Astrocyte (in vitro differentiated cells and primary cell): ENCODE data around the gene ZRANB2. TPM values are rescaled to one million over a fixed set of nuclear protein-coding genes. Genes with fewer than 3 reads are reported as not detected.

Experiments used
- DNase-seq: peaks from one replicate; pipeline ENCODE4 v3.0.0-alpha.2; 2010; ENCODE audit warnings: low read depth
- FAIRE-seq: peaks from 2 replicates; lab custom pipeline; 2011; peaks lifted over from hg19 to GRCh38; lab: Jason Lieb, UNC
- H2AFZ ChIP-seq: 2 replicates; pipeline ENCODE4 v1.6.0; 2012; ENCODE audit warnings: low read depth, low read length, inconsistent platforms
- H3K27ac ChIP-seq: 2 replicates; pipeline ENCODE4 v1.5.1; 2011; ENCODE audit warnings: low read depth, low read length, inconsistent platforms
- H3K27me3 ChIP-seq: 2 replicates; pipeline ENCODE4 v1.6.0; 2011; ENCODE audit warnings: low read length, inconsistent platforms; ENCODE audit not compliant: insufficient read depth
- H3K36me3 ChIP-seq: 2 replicates; pipeline ENCODE4 v1.5.1; 2011; ENCODE audit warnings: low read length, inconsistent platforms; ENCODE audit not compliant: insufficient read depth
- H3K4me1 ChIP-seq: 2 replicates; pipeline ENCODE4 v1.5.1; 2011; ENCODE audit warnings: low read length, inconsistent platforms; ENCODE audit not compliant: insufficient read depth
- H3K4me2 ChIP-seq: 2 replicates; pipeline ENCODE4 v1.6.0; 2012; ENCODE audit warnings: low read length, inconsistent platforms
- H3K4me3 ChIP-seq: 2 replicates; pipeline ENCODE4 v1.5.1; 2011; ENCODE audit warnings: low read depth, mild to moderate bottlenecking, low read length, inconsistent platforms; ENCODE audit not compliant: insufficient read depth
- H3K79me2 ChIP-seq: 2 replicates; pipeline ENCODE4 v1.6.0; 2012; ENCODE audit warnings: mild to moderate bottlenecking, low read length, inconsistent platforms; ENCODE audit not compliant: insufficient read depth
- H3K9ac ChIP-seq: 2 replicates; pipeline ENCODE4 v1.6.0; 2012; ENCODE audit warnings: mild to moderate bottlenecking, low read length, inconsistent platforms
- H3K9me3 ChIP-seq: 2 replicates; pipeline ENCODE4 v1.5.1; 2012; ENCODE audit warnings: low read depth, mild to moderate bottlenecking, low read length, inconsistent platforms; ENCODE audit not compliant: insufficient read depth
- H4K20me1 ChIP-seq: 2 replicates; pipeline ENCODE4 v1.6.0; 2012; ENCODE audit warnings: low read length, inconsistent platforms; ENCODE audit not compliant: insufficient read depth
- H3K27ac Mint-ChIP-seq: one replicate; pipeline ENCODE4 v1.8.0; 2021; ENCODE audit warnings: mild to moderate bottlenecking, mixed read lengths; ENCODE audit not compliant: unreplicated experiment
- H3K27me3 Mint-ChIP-seq: one replicate; pipeline ENCODE4 v1.8.0; 2021; ENCODE audit warnings: low read depth, mixed read lengths; ENCODE audit not compliant: unreplicated experiment
- H3K36me3 Mint-ChIP-seq: one replicate; pipeline ENCODE4 v1.8.0; 2021; ENCODE audit warnings: low read depth, mixed read lengths; ENCODE audit not compliant: unreplicated experiment
- H3K4me1 Mint-ChIP-seq: one replicate; pipeline ENCODE4 v1.8.0; 2021; ENCODE audit warnings: low read depth, mixed read lengths; ENCODE audit not compliant: unreplicated experiment
- H3K4me3 Mint-ChIP-seq: one replicate; pipeline ENCODE4 v1.8.0; 2021; ENCODE audit warnings: mild to moderate bottlenecking, moderate library complexity, mixed read lengths; ENCODE audit not compliant: unreplicated experiment
- H3K9me3 Mint-ChIP-seq: one replicate; pipeline ENCODE4 v1.8.0; 2021; ENCODE audit warnings: mild to moderate bottlenecking, mixed read lengths; ENCODE audit not compliant: unreplicated experiment
- CTCF ChIP-seq: IDR thresholded peaks from 2 replicates; pipeline ENCODE4 v1.5.1; 2011; ENCODE audit warnings: low read depth, mild to moderate bottlenecking, inconsistent platforms, low read length, moderate library complexity; ENCODE audit not compliant: insufficient read depth
- EZH2 ChIP-seq: IDR thresholded peaks from 2 replicates; pipeline ENCODE4 v1.6.1; 2012; ENCODE audit warnings: mild to moderate bottlenecking, low read length, inconsistent platforms; ENCODE audit not compliant: insufficient read depth
- total RNA-seq: library from RNA; stranded (reverse); gene quantifications from 2 replicates; pipeline ENCODE4 v1.2.1, GENCODE V29; 2021

The ZRANB2 gene
- total RNA-seq, 1 donor from 2014 or later: 97.0 TPM

GRCh38 chr1:71053146-71053545 is 27.7 kb downstream of the ZRANB2 start:
- H3K9me3 Mint-ChIP-seq: no peaks in the 10 kb centered on the region
- no peak overlapping the region for H3K9ac ChIP-seq
- H3K4me1 Mint-ChIP-seq: peaks cover 8% of the 10 kb centered on the region
- peaks cover 6% of the 10 kb centered on the region for H3K27me3 Mint-ChIP-seq
- H3K27ac ChIP-seq: no peak overlapping the region
- H3K4me2 ChIP-seq: no peak overlapping the region
- no peaks in the 10 kb centered on the region for H3K9me3 ChIP-seq
- H3K27me3 ChIP-seq: peaks cover 15% of the 10 kb centered on the region
- no peaks in the 10 kb centered on the region for H3K36me3 Mint-ChIP-seq
- H3K4me1 ChIP-seq: peaks cover under 1% of the 10 kb centered on the region
- no peak for DNase-seq
- no peak overlapping the region for H3K27ac Mint-ChIP-seq
- H2AFZ ChIP-seq: no peak overlapping the region
- H3K4me3 Mint-ChIP-seq: no peak overlapping the region
- H3K4me3 ChIP-seq: no peak overlapping the region
- peaks cover 5% of the 10 kb centered on the region for H4K20me1 ChIP-seq
- TF ChIP-seq CTCF: no peak
- H3K36me3 ChIP-seq: peaks cover 3% of the 10 kb centered on the region
- no peak for FAIRE-seq
- H3K79me2 ChIP-seq: no peaks in the 10 kb centered on the region

- Mint-ChIP-seq H3K27ac (no peak overlapping the region), H3K27me3 (peaks cover 25% of the 10 kb centered on the region), H3K4me1 (peaks cover 10% of the 10 kb centered on the region), H3K36me3 (no peaks in the 10 kb centered on the region), H3K9me3 (no peaks in the 10 kb centered on the region), H3K4me3 (no peak overlapping the region)
- FAIRE-seq (peak; percentile 64), DNase-seq (peak; percentile 42)
- Histone ChIP-seq H3K9ac (no peak overlapping the region), H3K79me2 (no peaks in the 10 kb centered on the region), H4K20me1 (peaks cover 5% of the 10 kb centered on the region), H3K27me3 (peaks cover 40% of the 10 kb centered on the region), H3K27ac (no peak overlapping the region), H3K9me3 (no peaks in the 10 kb centered on the region), H3K4me3 (no peak overlapping the region), H3K36me3 (no peaks in the 10 kb centered on the region), H2AFZ (no peak overlapping the region), H3K4me2 (no peak overlapping the region), H3K4me1 (peaks cover 12% of the 10 kb centered on the region)
- TF ChIP-seq EZH2: no peak
- TF ChIP-seq CTCF: peak; percentile 89
Observed at GRCh38 chr1:71049951-71050598, 30.8 kb downstream of the ZRANB2 start.
